Panc1 (cell line): ENCODE results near the gene SUSD4. TPM values are rescaled to one million over a fixed set of nuclear protein-coding genes. Genes with fewer than 3 reads are reported as not detected.

Experiments used
- ATAC-seq: fragments of 200-7000 bp; cut with Tn5 transposase; 2 replicates; pipeline ENCODE4 v1.9.1; 2020; ENCODE audit warnings: mild to moderate bottlenecking, moderate library complexity
- BruUV-seq: library from RNA; stranded (reverse); fragments of 400-500 nt; replicated peaks from 2 replicates; lab custom pipeline; 2021; lab: Mats Ljungman, UMichigan
- CTCF ChIA-PET: fragments of 300-600 bp; sonication (Branson Sonifier 250); formaldehyde crosslinking; loops from one replicate; lab custom pipeline; 2022; ENCODE audit warnings: antibody characterized with exemption; lab: Charles Lee
- POLR2A ChIA-PET: fragments of 300-600 bp; sonication (Branson Sonifier 250); formaldehyde crosslinking; loops from one replicate; lab custom pipeline; 2022; ENCODE audit warnings: antibody characterized with exemption; lab: Charles Lee
- DNase-seq: peaks from one replicate; pipeline ENCODE4 v3.0.0-alpha.2; 2010; ENCODE audit warnings: low read depth, low spot score
- H3K27ac ChIP-seq: 2 replicates; pipeline ENCODE4 v1.5.1; 2011; ENCODE audit warnings: mild to moderate bottlenecking, low read length, inconsistent platforms
- H3K27me3 ChIP-seq: fragments of 200-500 bp; sonication (Bioruptor generic); 2 replicates; pipeline ENCODE4 v1.6.0; 2014; ENCODE audit warnings: low read length, inconsistent platforms; ENCODE audit not compliant: control insufficient read depth, insufficient read depth
- H3K36me3 ChIP-seq: fragments of 200-500 bp; sonication (Bioruptor generic); 2 replicates; pipeline ENCODE4 v1.5.1; 2014; ENCODE audit warnings: inconsistent platforms, mild to moderate bottlenecking, low read length, moderate library complexity; ENCODE audit not compliant: control insufficient read depth, insufficient read depth
- H3K4me1 ChIP-seq: 2 replicates; pipeline ENCODE4 v1.5.1; 2011; ENCODE audit warnings: inconsistent platforms, mild to moderate bottlenecking, low read length, moderate library complexity; ENCODE audit not compliant: control insufficient read depth, insufficient read depth
- H3K4me3 ChIP-seq, 2 experiments: 2 replicates each; pipeline ENCODE4 v1.5.1; 2011 to 2012; ENCODE audit warnings: low read depth in 2 of 2, low read length in 2 of 2, mild to moderate bottlenecking in 2 of 2, inconsistent platforms in 1 of 2, moderate library complexity in 1 of 2
- H3K9me3 ChIP-seq: fragments of 200-500 bp; sonication (Bioruptor generic); 2 replicates; pipeline ENCODE4 v1.5.1; 2014; ENCODE audit warnings: low read depth, mild to moderate bottlenecking, inconsistent platforms, low read length, moderate library complexity; ENCODE audit not compliant: control insufficient read depth, insufficient read depth
- POLR2AphosphoS5 ChIP-seq: IDR thresholded peaks from 2 replicates; pipeline ENCODE4 v1.6.1; 2012; ENCODE audit warnings: mild to moderate bottlenecking, low read depth, low read length, moderate library complexity
- SIN3A ChIP-seq: IDR thresholded peaks from 2 replicates; pipeline ENCODE4 v1.6.1; 2012; ENCODE audit warnings: low read depth, mild to moderate bottlenecking, low read length, moderate library complexity, borderline replicate concordance; ENCODE audit not compliant: insufficient read depth
- TCF7L2 ChIP-seq: IDR thresholded peaks from 2 replicates; pipeline ENCODE4 v1.6.1; 2011; ENCODE audit warnings: mild to moderate bottlenecking, low read depth, low read length, inconsistent platforms
- in situ Hi-C: cut with HindIII; loops from 2 replicates; pipeline ENCODE4 v1.10.0; 2016; ENCODE audit warnings: low sequenced_read_pairs, low pct_unique_long_range_greater_than_20kb
- intact Hi-C: fragments of 100-400 bp; cut with micrococcal nuclease; formaldehyde crosslinking; loops from one replicate; pipeline ENCODE4 v1.10.0; 2022; ENCODE audit not compliant: unreplicated experiment
- total RNA-seq: library from RNA; stranded (reverse); gene quantifications from one replicate; pipeline ENCODE4 v1.2.1, GENCODE V29; 2021; ENCODE audit not compliant: unreplicated experiment
- TF ChIP-seq, protein P1 (sequence below), 2 experiments: IDR thresholded peaks; 2 replicates each; pipeline ENCODE4 v1.6.1; 2011 to 2012; ENCODE audit warnings: low read depth in 2 of 2, control low read depth in 1 of 2, low read length in 1 of 2, mild to moderate bottlenecking in 1 of 2, moderate library complexity in 1 of 2; ENCODE audit not compliant: insufficient read depth in 1 of 2
- TF ChIP-seq, protein P2 (sequence below): fragments of 450-650 bp; IDR thresholded peaks from 2 replicates; pipeline ENCODE4 v1.5.1; 2017; ENCODE audit warnings: mild to moderate bottlenecking

SUSD4 gene
- total RNA-seq, 1 experiment from 2014 or later: 0.28 TPM

DNA sequence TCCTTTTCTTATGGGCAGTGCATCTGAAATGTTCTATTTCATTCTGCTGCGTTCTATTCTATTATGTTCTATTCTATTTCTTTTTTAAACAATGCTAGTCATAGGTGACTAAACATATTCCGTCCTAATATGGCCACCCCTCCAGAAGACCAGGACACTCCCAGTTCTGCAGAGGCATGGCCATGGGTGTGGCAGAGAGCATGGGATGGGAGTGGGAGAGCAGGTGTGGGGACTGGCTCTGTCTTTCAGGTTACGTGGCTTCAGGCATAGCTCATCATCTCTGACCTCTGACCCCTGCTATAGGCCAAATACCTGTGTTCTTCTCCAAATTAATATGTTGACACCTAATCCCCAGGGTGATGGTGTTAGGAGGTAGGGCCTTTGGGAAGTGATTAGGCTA lies 187.5 kb downstream of the SUSD4 start:
- BruUV-seq: no TSS peak
- ATAC-seq: no peak

DNA sequence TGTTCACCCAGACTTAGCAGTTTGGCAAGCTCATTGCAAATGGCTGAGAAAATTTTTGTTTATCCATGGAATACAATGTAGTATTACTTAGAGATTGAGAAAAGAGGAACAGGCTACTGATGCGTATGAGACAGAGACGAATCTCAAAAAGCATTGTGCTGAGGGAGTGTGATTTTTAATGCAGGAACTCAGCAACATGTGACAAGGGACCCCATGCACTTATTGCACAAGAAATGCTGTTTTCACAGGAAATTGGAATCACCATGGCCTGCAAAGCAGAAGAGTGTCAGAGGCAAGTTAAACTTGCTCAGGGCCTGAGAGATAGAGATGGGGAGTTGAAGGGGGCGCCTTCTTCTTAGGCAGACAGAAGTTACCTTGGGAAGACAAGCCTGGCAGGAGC lies 188.3 kb downstream of the SUSD4 start:
- ATAC-seq (no peak), DNase-seq (no peak)
- Histone ChIP-seq H3K27ac (no peak overlapping the region), H3K36me3 (no peaks in the 10 kb centered on the region; the same call in 1 of the 2 replicates), H3K27me3 (peaks cover 9% of the 10 kb centered on the region), H3K9me3 (no peaks in the 10 kb centered on the region), H3K4me3 (no peak overlapping the region), H3K4me1 (no peaks in the 10 kb centered on the region)
- no TSS peak for BruUV-seq
- CTCF ChIA-PET: no interaction called here
- intact Hi-C loops: no loop called here
- TF ChIP-seq SIN3A (no peak), TCF7L2 (no peak), POLR2AphosphoS5 (no peak)
- TF ChIP-seq, protein P1, sequence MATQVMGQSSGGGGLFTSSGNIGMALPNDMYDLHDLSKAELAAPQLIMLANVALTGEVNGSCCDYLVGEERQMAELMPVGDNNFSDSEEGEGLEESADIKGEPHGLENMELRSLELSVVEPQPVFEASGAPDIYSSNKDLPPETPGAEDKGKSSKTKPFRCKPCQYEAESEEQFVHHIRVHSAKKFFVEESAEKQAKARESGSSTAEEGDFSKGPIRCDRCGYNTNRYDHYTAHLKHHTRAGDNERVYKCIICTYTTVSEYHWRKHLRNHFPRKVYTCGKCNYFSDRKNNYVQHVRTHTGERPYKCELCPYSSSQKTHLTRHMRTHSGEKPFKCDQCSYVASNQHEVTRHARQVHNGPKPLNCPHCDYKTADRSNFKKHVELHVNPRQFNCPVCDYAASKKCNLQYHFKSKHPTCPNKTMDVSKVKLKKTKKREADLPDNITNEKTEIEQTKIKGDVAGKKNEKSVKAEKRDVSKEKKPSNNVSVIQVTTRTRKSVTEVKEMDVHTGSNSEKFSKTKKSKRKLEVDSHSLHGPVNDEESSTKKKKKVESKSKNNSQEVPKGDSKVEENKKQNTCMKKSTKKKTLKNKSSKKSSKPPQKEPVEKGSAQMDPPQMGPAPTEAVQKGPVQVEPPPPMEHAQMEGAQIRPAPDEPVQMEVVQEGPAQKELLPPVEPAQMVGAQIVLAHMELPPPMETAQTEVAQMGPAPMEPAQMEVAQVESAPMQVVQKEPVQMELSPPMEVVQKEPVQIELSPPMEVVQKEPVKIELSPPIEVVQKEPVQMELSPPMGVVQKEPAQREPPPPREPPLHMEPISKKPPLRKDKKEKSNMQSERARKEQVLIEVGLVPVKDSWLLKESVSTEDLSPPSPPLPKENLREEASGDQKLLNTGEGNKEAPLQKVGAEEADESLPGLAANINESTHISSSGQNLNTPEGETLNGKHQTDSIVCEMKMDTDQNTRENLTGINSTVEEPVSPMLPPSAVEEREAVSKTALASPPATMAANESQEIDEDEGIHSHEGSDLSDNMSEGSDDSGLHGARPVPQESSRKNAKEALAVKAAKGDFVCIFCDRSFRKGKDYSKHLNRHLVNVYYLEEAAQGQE (IDR thresholded peaks at IDR 0.05; ENCODE audit: insufficient read depth in 1 of 2, low read depth in 2 of 2, low read length in 1 of 2): no peak
- TF ChIP-seq, protein P2, sequence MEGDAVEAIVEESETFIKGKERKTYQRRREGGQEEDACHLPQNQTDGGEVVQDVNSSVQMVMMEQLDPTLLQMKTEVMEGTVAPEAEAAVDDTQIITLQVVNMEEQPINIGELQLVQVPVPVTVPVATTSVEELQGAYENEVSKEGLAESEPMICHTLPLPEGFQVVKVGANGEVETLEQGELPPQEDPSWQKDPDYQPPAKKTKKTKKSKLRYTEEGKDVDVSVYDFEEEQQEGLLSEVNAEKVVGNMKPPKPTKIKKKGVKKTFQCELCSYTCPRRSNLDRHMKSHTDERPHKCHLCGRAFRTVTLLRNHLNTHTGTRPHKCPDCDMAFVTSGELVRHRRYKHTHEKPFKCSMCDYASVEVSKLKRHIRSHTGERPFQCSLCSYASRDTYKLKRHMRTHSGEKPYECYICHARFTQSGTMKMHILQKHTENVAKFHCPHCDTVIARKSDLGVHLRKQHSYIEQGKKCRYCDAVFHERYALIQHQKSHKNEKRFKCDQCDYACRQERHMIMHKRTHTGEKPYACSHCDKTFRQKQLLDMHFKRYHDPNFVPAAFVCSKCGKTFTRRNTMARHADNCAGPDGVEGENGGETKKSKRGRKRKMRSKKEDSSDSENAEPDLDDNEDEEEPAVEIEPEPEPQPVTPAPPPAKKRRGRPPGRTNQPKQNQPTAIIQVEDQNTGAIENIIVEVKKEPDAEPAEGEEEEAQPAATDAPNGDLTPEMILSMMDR: no peak
- in situ Hi-C loops: no loop called here
- POLR2A ChIA-PET: no interaction called here

More for the DNA sequence above, 187.5 kb downstream of the SUSD4 start:
- Histone ChIP-seq H3K4me3 (no peak overlapping the region), H3K4me1 (no peaks in the 10 kb centered on the region), H3K36me3 (no peaks in the 10 kb centered on the region; the same call in 1 of the 2 replicates), H3K27ac (no peak overlapping the region), H3K27me3 (peaks cover 10% of the 10 kb centered on the region), H3K9me3 (no peaks in the 10 kb centered on the region)
- ChIA-PET CTCF (no interaction called here), POLR2A (no interaction called here)
- intact Hi-C loops (no loop called here), in situ Hi-C loops (no loop called here)
- no peak for DNase-seq
- TF ChIP-seq SIN3A (no peak), TCF7L2 (no peak), POLR2AphosphoS5 (no peak)
- TF ChIP-seq, protein P2: no peak
- TF ChIP-seq, protein P1 (IDR thresholded peaks at IDR 0.05; ENCODE audit: insufficient read depth in 1 of 2, low read depth in 2 of 2, low read length in 1 of 2): no peak
